Measurements from ENCODE around the gene FAM174A.
A peak's percentile ranks its signal among the peaks of the same experiment; 100 is the strongest.
"Not testable (repeated sequence)": the region's sequence is repeated elsewhere in the genome, so short reads cannot be mapped to it uniquely, and the experiment has no call there.

Gene FAM174A

GRCh38 chr5:100595152-100595811, 60.1 kb downstream of the FAM174A start:
- peak in 1 of 3 donors; percentile 6 for DNase-seq
- CTCF ChIA-PET, result interaction anchor here (0.7 to 1.8 kb wide), 4 partner anchors 12 to 64 kb away, joined by 3 to 4 read pairs (median 3); partner anchors contain the start of gene FAM174A
- Histone ChIP-seq H3K4me3 (ENCODE audit: control insufficient read depth in 1 of 7, extremely low read depth in 1 of 7, insufficient read depth in 4 of 7, low read depth in 2 of 7, low read length in 6 of 7) (no peak overlapping the region), H3K27ac (ENCODE audit: insufficient read depth in 1 of 2, low read depth in 1 of 2, low read length in 2 of 2, poor library complexity in 1 of 2, severe bottlenecking in 2 of 2) (no peak overlapping the region), H3K4me1 (ENCODE audit: control extremely low read depth in 1 of 4, control insufficient read depth in 4 of 4, insufficient read depth in 4 of 4, low read length in 3 of 4) (peaks cover 0 to 17% (median 5%) of the 10 kb centered on the region in 4 experiments), H3K27me3 (replicated peaks in 2 of 5; ENCODE audit: control insufficient read depth in 4 of 5, insufficient read depth in 5 of 5, low read length in 4 of 5) (no peaks in the 10 kb centered on the region), H3K36me3 (ENCODE audit: control insufficient read depth in 4 of 4, insufficient read depth in 4 of 4, low read length in 3 of 4) (no peaks in the 10 kb centered on the region), H3K9me3 (ENCODE audit: control extremely low read depth in 1 of 5, control insufficient read depth in 4 of 5, insufficient read depth in 2 of 5, low read depth in 1 of 5, low read length in 4 of 5) (no peaks in the 10 kb centered on the region)
- 100% methylated on average over 1 of the region's 7 CpGs for WGBS (ENCODE audit: insufficient coverage)
- POLR2A ChIA-PET, result no interaction called here

- H3K4me1 ChIP-seq (ENCODE audit: control extremely low read depth in 1 of 4, control insufficient read depth in 4 of 4, insufficient read depth in 4 of 4, low read length in 3 of 4), result peaks cover 0 to 18% (median 5%) of the 10 kb centered on the region in 4 experiments
- H3K27me3 ChIP-seq (replicated peaks in 2 of 5; ENCODE audit: control insufficient read depth in 4 of 5, insufficient read depth in 5 of 5, low read length in 4 of 5), result no peaks in the 10 kb centered on the region
- H3K4me3 ChIP-seq (ENCODE audit: control insufficient read depth in 1 of 7, extremely low read depth in 1 of 7, insufficient read depth in 4 of 7, low read depth in 2 of 7, low read length in 6 of 7), result no peak overlapping the region
- no peaks in the 10 kb centered on the region for H3K36me3 ChIP-seq (ENCODE audit: control insufficient read depth in 4 of 4, insufficient read depth in 4 of 4, low read length in 3 of 4)
- WGBS (ENCODE audit: insufficient coverage), result 100% methylated on average over 3 of the region's 3 CpGs
- H3K27ac ChIP-seq (ENCODE audit: insufficient read depth in 1 of 2, low read depth in 1 of 2, low read length in 2 of 2, poor library complexity in 1 of 2, severe bottlenecking in 2 of 2), result no peak overlapping the region
- ChIA-PET CTCF (interaction anchor here (0.7 to 1.8 kb wide), 4 partner anchors 13 to 64 kb away, joined by 3 to 4 read pairs (median 3); partner anchors contain the start of gene FAM174A), POLR2A (no interaction called here)
- no peak for DNase-seq
- no peaks in the 10 kb centered on the region for H3K9me3 ChIP-seq (ENCODE audit: control extremely low read depth in 1 of 5, control insufficient read depth in 4 of 5, insufficient read depth in 2 of 5, low read depth in 1 of 5, low read length in 4 of 5)
Measured at GRCh38 chr5:100595812-100596173, 60.6 kb downstream of the FAM174A start.

GRCh38 chr5:100598446-100598845, 63.3 kb downstream of the FAM174A start:
- DNase-seq, result peak; percentile 29 to 85 (median 71)
- WGBS (ENCODE audit: insufficient coverage), result no CpG with 5 or more reads among the region's 1 CpG
- H3K27ac ChIP-seq (ENCODE audit: insufficient read depth in 1 of 2, low read depth in 1 of 2, low read length in 2 of 2, poor library complexity in 1 of 2, severe bottlenecking in 2 of 2), result peak overlapping the region in 1 of 2 experiments; percentile 3
- peaks cover 0 to 18% (median 5%) of the 10 kb centered on the region in 4 experiments for H3K4me1 ChIP-seq (ENCODE audit: control extremely low read depth in 1 of 4, control insufficient read depth in 4 of 4, insufficient read depth in 4 of 4, low read length in 3 of 4)
- H3K27me3 ChIP-seq (replicated peaks in 2 of 5; ENCODE audit: control insufficient read depth in 4 of 5, insufficient read depth in 5 of 5, low read length in 4 of 5), result no peaks in the 10 kb centered on the region
- POLR2A ChIA-PET, result no interaction called here
- no peaks in the 10 kb centered on the region for H3K9me3 ChIP-seq (ENCODE audit: control extremely low read depth in 1 of 5, control insufficient read depth in 4 of 5, insufficient read depth in 2 of 5, low read depth in 1 of 5, low read length in 4 of 5)
- CTCF ChIA-PET, result interaction anchor here (0.7 to 2.6 kb wide), 3 partner anchors 25 to 1828 kb away, joined by 3 to 5 read pairs (median 3); no protein-coding TSS in a partner anchor
- H3K4me3 ChIP-seq (ENCODE audit: control insufficient read depth in 1 of 7, extremely low read depth in 1 of 7, insufficient read depth in 4 of 7, low read depth in 2 of 7, low read length in 6 of 7), result peak overlapping the region in 1 of 7 experiments; percentile 25
- no peaks in the 10 kb centered on the region for H3K36me3 ChIP-seq (ENCODE audit: control insufficient read depth in 4 of 4, insufficient read depth in 4 of 4, low read length in 3 of 4)

GRCh38 chr5:100600298-100600994, 65.3 kb downstream of the FAM174A start:
- whole genome bisulfite sequencing (ENCODE audit: insufficient coverage), result 34% methylated on average over 4 of the region's 5 CpGs
- CTCF ChIA-PET, result interaction anchor here (0.8 kb wide), 1 partner anchor 23 kb away, joined by 3 read pairs; no protein-coding TSS in a partner anchor
- H3K9me3 ChIP-seq (ENCODE audit: control extremely low read depth in 1 of 5, control insufficient read depth in 4 of 5, insufficient read depth in 2 of 5, low read depth in 1 of 5, low read length in 4 of 5), result no peaks in the 10 kb centered on the region
- peaks cover 0 to 18% (median 5%) of the 10 kb centered on the region in 4 experiments for H3K4me1 ChIP-seq (ENCODE audit: control extremely low read depth in 1 of 4, control insufficient read depth in 4 of 4, insufficient read depth in 4 of 4, low read length in 3 of 4)
- no peaks in the 10 kb centered on the region for H3K27me3 ChIP-seq (replicated peaks in 2 of 5; ENCODE audit: control insufficient read depth in 4 of 5, insufficient read depth in 5 of 5, low read length in 4 of 5)
- H3K27ac ChIP-seq (ENCODE audit: insufficient read depth in 1 of 2, low read depth in 1 of 2, low read length in 2 of 2, poor library complexity in 1 of 2, severe bottlenecking in 2 of 2), result no peak overlapping the region
- POLR2A ChIA-PET, result no interaction called here
- DNase-seq, result peak in 1 of 3 donors; percentile 16
- H3K4me3 ChIP-seq (ENCODE audit: control insufficient read depth in 1 of 7, extremely low read depth in 1 of 7, insufficient read depth in 4 of 7, low read depth in 2 of 7, low read length in 6 of 7), result no peak overlapping the region
- no peaks in the 10 kb centered on the region for H3K36me3 ChIP-seq (ENCODE audit: control insufficient read depth in 4 of 4, insufficient read depth in 4 of 4, low read length in 3 of 4)

GRCh38 chr5:100603141-100603540, 68.0 kb downstream of the FAM174A start:
- H3K4me3 ChIP-seq (ENCODE audit: control insufficient read depth in 1 of 7, extremely low read depth in 1 of 7, insufficient read depth in 4 of 7, low read depth in 2 of 7, low read length in 6 of 7), result no peak overlapping the region
- H3K36me3 ChIP-seq (ENCODE audit: control insufficient read depth in 4 of 4, insufficient read depth in 4 of 4, low read length in 3 of 4), result no peaks in the 10 kb centered on the region
- peaks cover 0 to 12% (median 4%) of the 10 kb centered on the region in 4 experiments for H3K4me1 ChIP-seq (ENCODE audit: control extremely low read depth in 1 of 4, control insufficient read depth in 4 of 4, insufficient read depth in 4 of 4, low read length in 3 of 4)
- POLR2A ChIA-PET, result no interaction called here
- no peak overlapping the region for H3K27ac ChIP-seq (ENCODE audit: insufficient read depth in 1 of 2, low read depth in 1 of 2, low read length in 2 of 2, poor library complexity in 1 of 2, severe bottlenecking in 2 of 2)
- CTCF ChIA-PET, result no interaction called here
- no peaks in the 10 kb centered on the region for H3K9me3 ChIP-seq (ENCODE audit: control extremely low read depth in 1 of 5, control insufficient read depth in 4 of 5, insufficient read depth in 2 of 5, low read depth in 1 of 5, low read length in 4 of 5)
- WGBS (ENCODE audit: insufficient coverage), result 100% methylated on average over 2 of the region's 2 CpGs
- DNase-seq, result no peak
- H3K27me3 ChIP-seq (replicated peaks in 2 of 5; ENCODE audit: control insufficient read depth in 4 of 5, insufficient read depth in 5 of 5, low read length in 4 of 5), result no peaks in the 10 kb centered on the region

GRCh38 chr5:100604021-100604420, 68.8 kb downstream of the FAM174A start:
- H3K36me3 ChIP-seq (ENCODE audit: control insufficient read depth in 4 of 4, insufficient read depth in 4 of 4, low read length in 3 of 4); H3K4me3 ChIP-seq (ENCODE audit: control insufficient read depth in 1 of 7, extremely low read depth in 1 of 7, insufficient read depth in 4 of 7, low read depth in 2 of 7, low read length in 6 of 7); H3K27ac ChIP-seq (ENCODE audit: insufficient read depth in 1 of 2, low read depth in 1 of 2, low read length in 2 of 2, poor library complexity in 1 of 2, severe bottlenecking in 2 of 2); CTCF ChIA-PET; H3K4me1 ChIP-seq (ENCODE audit: control extremely low read depth in 1 of 4, control insufficient read depth in 4 of 4, insufficient read depth in 4 of 4, low read length in 3 of 4); H3K9me3 ChIP-seq (ENCODE audit: control extremely low read depth in 1 of 5, control insufficient read depth in 4 of 5, insufficient read depth in 2 of 5, low read depth in 1 of 5, low read length in 4 of 5); H3K27me3 ChIP-seq (replicated peaks in 2 of 5; ENCODE audit: control insufficient read depth in 4 of 5, insufficient read depth in 5 of 5, low read length in 4 of 5); DNase-seq; POLR2A ChIA-PET: not testable (repeated sequence)
- WGBS (ENCODE audit: insufficient coverage), result no CpG with 5 or more reads among the region's 1 CpG

- no peak overlapping the region for H3K27ac ChIP-seq (ENCODE audit: insufficient read depth in 1 of 2, low read depth in 1 of 2, low read length in 2 of 2, poor library complexity in 1 of 2, severe bottlenecking in 2 of 2)
- DNase-seq, result no peak
- no peak overlapping the region for H3K4me3 ChIP-seq (ENCODE audit: control insufficient read depth in 1 of 7, extremely low read depth in 1 of 7, insufficient read depth in 4 of 7, low read depth in 2 of 7, low read length in 6 of 7)
- H3K36me3 ChIP-seq (ENCODE audit: control insufficient read depth in 4 of 4, insufficient read depth in 4 of 4, low read length in 3 of 4), result no peaks in the 10 kb centered on the region
- no peaks in the 10 kb centered on the region for H3K9me3 ChIP-seq (ENCODE audit: control extremely low read depth in 1 of 5, control insufficient read depth in 4 of 5, insufficient read depth in 2 of 5, low read depth in 1 of 5, low read length in 4 of 5)
- POLR2A ChIA-PET, result no interaction called here
- H3K27me3 ChIP-seq (replicated peaks in 2 of 5; ENCODE audit: control insufficient read depth in 4 of 5, insufficient read depth in 5 of 5, low read length in 4 of 5), result no peaks in the 10 kb centered on the region
- H3K4me1 ChIP-seq (ENCODE audit: control extremely low read depth in 1 of 4, control insufficient read depth in 4 of 4, insufficient read depth in 4 of 4, low read length in 3 of 4), result no peaks in the 10 kb centered on the region
- CTCF ChIA-PET, result interaction anchor here (0.8 kb wide), 1 partner anchor 14 kb away, joined by 3 read pairs; no protein-coding TSS in a partner anchor
- 100% methylated on average over 1 of the region's 7 CpGs for WGBS (ENCODE audit: insufficient coverage)
Measured at GRCh38 chr5:100609594-100609993, 74.4 kb downstream of the FAM174A start.
